GM23248 (cell line): ENCODE data around the gene TLE3.

Experiments
- EZH2 ChIP-seq: fragments of 200-600 bp; sonication (generic); IDR thresholded peaks from 2 replicates; pipeline ENCODE4 v1.6.1; 2018; ENCODE audit warnings: antibody characterized with exemption, mild to moderate bottlenecking; ENCODE audit not compliant: insufficient read depth, poor library complexity, severe bottlenecking
- EZH2phosphoT487 ChIP-seq: fragments of 200-600 bp; sonication (generic); IDR thresholded peaks from 2 replicates; pipeline ENCODE4 v1.6.1; 2018; ENCODE audit warnings: antibody characterized with exemption, moderate library complexity, mild to moderate bottlenecking, low read depth; ENCODE audit not compliant: insufficient read depth

DNA sequence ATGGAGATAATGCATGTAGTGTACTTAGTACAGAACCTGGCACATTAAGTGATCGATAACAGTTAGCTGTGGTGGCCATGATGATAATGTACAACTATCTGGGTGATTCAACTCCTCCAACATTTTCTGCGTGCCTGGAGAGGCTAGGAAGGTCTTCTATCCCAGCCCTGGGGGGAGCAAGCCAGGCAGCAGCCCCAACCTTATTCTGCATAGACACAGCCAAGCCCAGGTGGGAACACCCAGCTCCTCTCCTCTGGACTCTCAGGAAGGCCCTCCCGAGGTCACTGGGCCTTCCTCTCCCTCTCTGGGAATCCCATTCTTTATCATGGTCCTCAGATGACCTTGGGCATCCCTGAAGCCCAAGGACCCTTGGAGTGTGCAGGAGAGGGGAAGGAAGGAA, 5.1 kb upstream of the TLE3 start:
- TF ChIP-seq EZH2phosphoT487 (no peak), EZH2 (no peak)
